Measurements from ENCODE around the gene CANT1.
"Not testable (repeated sequence)": the region's sequence is repeated elsewhere in the genome, so short reads cannot be mapped to it uniquely, and the experiment has no call there.

CANT1 gene

GRCh38 chr17:79043191-79043930, 33.8 kb upstream of the CANT1 start:
- DNase-seq = no peak

GRCh38 chr17:79042421-79043190, 33.0 kb upstream of the CANT1 start:
- DNase-seq = peak; percentile 32 to 79 (median 70)

- DNase-seq = no peak
Measured at GRCh38 chr17:79041723-79042420, 32.3 kb upstream of the CANT1 start.

GRCh38 chr17:79041041-79041570, 31.5 kb upstream of the CANT1 start:
- no peak for DNase-seq

GRCh38 chr17:79039886-79040285, 30.3 kb upstream of the CANT1 start:
- no peak for DNase-seq

GRCh38 chr17:79039171-79039570, 29.6 kb upstream of the CANT1 start:
- DNase-seq = no peak

GRCh38 chr17:79038545-79039135, 29.1 kb upstream of the CANT1 start:
- no peak for DNase-seq

GRCh38 chr17:79036596-79036995, 27.0 kb upstream of the CANT1 start:
- no peak for DNase-seq

- no peak for DNase-seq
Measured at GRCh38 chr17:79036181-79036580, 26.6 kb upstream of the CANT1 start.

- DNase-seq = no peak
Measured at GRCh38 chr17:79035686-79036085, 26.1 kb upstream of the CANT1 start.

- DNase-seq = peak in 2 of 3 experiments; percentile 42 to 60
Measured at GRCh38 chr17:79034931-79035485, 25.4 kb upstream of the CANT1 start.

GRCh38 chr17:79033741-79034501, 24.4 kb upstream of the CANT1 start:
- peak; percentile 52 to 76 (median 57) for DNase-seq

- DNase-seq = peak in 1 of 3 experiments; percentile 48
Measured at GRCh38 chr17:79033046-79033616, 23.6 kb upstream of the CANT1 start.

GRCh38 chr17:79031996-79032875, 22.7 kb upstream of the CANT1 start:
- no peak for DNase-seq

- not testable (repeated sequence) for DNase-seq
Measured at GRCh38 chr17:79030636-79031035, 21.1 kb upstream of the CANT1 start.

- DNase-seq = peak in 1 of 3 experiments; percentile 27
Measured at GRCh38 chr17:79029327-79030009, 19.9 kb upstream of the CANT1 start.

GRCh38 chr17:79028496-79029326, 19.1 kb upstream of the CANT1 start:
- no peak for DNase-seq

GRCh38 chr17:79027925-79028491, 18.4 kb upstream of the CANT1 start:
- DNase-seq = no peak
